T-helper 2 cell treated with Interferon-gamma antibody and Interleukin-4, amounts not matched to agents 5 μg/mL and 100 μg/mL, for 36 hours (primary cell): ENCODE data around the gene LPCAT3.
"Not testable (repeated sequence)": the region's sequence is repeated elsewhere in the genome, so short reads cannot be mapped to it uniquely, and the experiment has no call there.

Experiments used
- DNase-seq: peaks from one replicate; pipeline ENCODE4 v3.0.0; 2021; ENCODE audit warnings: low spot score
- H3K27ac Mint-ChIP-seq: one replicate; pipeline ENCODE4 v1.8.0; 2021; ENCODE audit warnings: mild to moderate bottlenecking, mixed read lengths
- H3K27me3 Mint-ChIP-seq: one replicate; pipeline ENCODE4 v1.8.0; 2021; ENCODE audit warnings: low read depth, mixed read lengths
- H3K36me3 Mint-ChIP-seq: one replicate; pipeline ENCODE4 v1.8.0; 2021; ENCODE audit warnings: low read depth, mixed read lengths
- H3K4me1 Mint-ChIP-seq: one replicate; pipeline ENCODE4 v1.8.0; 2021; ENCODE audit warnings: low read depth, mixed read lengths
- H3K4me3 Mint-ChIP-seq: one replicate; pipeline ENCODE4 v1.8.0; 2022; ENCODE audit warnings: mild to moderate bottlenecking, moderate library complexity, mixed read lengths
- H3K9me3 Mint-ChIP-seq: one replicate; pipeline ENCODE4 v1.8.0; 2021; ENCODE audit warnings: mixed read lengths

The LPCAT3 gene

GRCh38 chr12:7019043-7019569 lies 830 bp upstream of the LPCAT3 start:
- Mint-ChIP-seq H3K36me3 (peaks cover 1% of the 10 kb centered on the region), H3K27me3 (no peaks in the 10 kb centered on the region), H3K4me3 (peak overlapping the region; percentile 99), H3K9me3 (no peaks in the 10 kb centered on the region), H3K4me1 (peaks cover 22% of the 10 kb centered on the region), H3K27ac (peak overlapping the region; percentile 96)
- no peak for DNase-seq

GRCh38 chr12:7017870-7018349 lies 366 bp downstream of the LPCAT3 start:
- peak; percentile 37 for DNase-seq
- peak overlapping the region; percentile 96 for H3K27ac Mint-ChIP-seq
- H3K36me3 Mint-ChIP-seq: peaks cover 3% of the 10 kb centered on the region
- H3K9me3 Mint-ChIP-seq: no peaks in the 10 kb centered on the region
- H3K27me3 Mint-ChIP-seq: no peaks in the 10 kb centered on the region
- H3K4me1 Mint-ChIP-seq: peaks cover 22% of the 10 kb centered on the region
- H3K4me3 Mint-ChIP-seq: peak overlapping the region; percentile 99

- no peak for DNase-seq
- no peaks in the 10 kb centered on the region for H3K27me3 Mint-ChIP-seq
- H3K9me3 Mint-ChIP-seq: no peaks in the 10 kb centered on the region
- H3K4me3 Mint-ChIP-seq: peak overlapping the region; percentile 99
- peaks cover 3% of the 10 kb centered on the region for H3K36me3 Mint-ChIP-seq
- peaks cover 22% of the 10 kb centered on the region for H3K4me1 Mint-ChIP-seq
- peak overlapping the region; percentile 96 for H3K27ac Mint-ChIP-seq
These were observed 1.2 kb downstream of the LPCAT3 start for GRCh38 chr12:7016958-7017571.

GRCh38 chr12:7015555-7016370 lies 2.5 kb downstream of the LPCAT3 start:
- DNase-seq: no peak
- Mint-ChIP-seq H3K4me3 (no peak overlapping the region), H3K27me3 (no peaks in the 10 kb centered on the region), H3K4me1 (peaks cover 22% of the 10 kb centered on the region), H3K27ac (no peak overlapping the region), H3K36me3 (peaks cover 3% of the 10 kb centered on the region), H3K9me3 (no peaks in the 10 kb centered on the region)

GRCh38 chr12:7013101-7013500 lies 5.2 kb downstream of the LPCAT3 start:
- no peak overlapping the region for H3K4me3 Mint-ChIP-seq

GRCh38 chr12:7012024-7012607 lies 6.2 kb downstream of the LPCAT3 start:
- Mint-ChIP-seq H3K4me1 (peaks cover 16% of the 10 kb centered on the region), H3K27ac (no peak overlapping the region), H3K9me3 (no peaks in the 10 kb centered on the region), H3K27me3 (no peaks in the 10 kb centered on the region), H3K4me3 (no peak overlapping the region), H3K36me3 (peaks cover 12% of the 10 kb centered on the region)
- no peak for DNase-seq

More at GRCh38 chr12:7013101-7013500, 5.2 kb downstream of the LPCAT3 start:
- DNase-seq: no peak
- H3K4me1 Mint-ChIP-seq: peaks cover 19% of the 10 kb centered on the region
- H3K9me3 Mint-ChIP-seq: no peaks in the 10 kb centered on the region
- H3K27ac Mint-ChIP-seq: no peak overlapping the region
- peaks cover 10% of the 10 kb centered on the region for H3K36me3 Mint-ChIP-seq
- no peaks in the 10 kb centered on the region for H3K27me3 Mint-ChIP-seq

- H3K36me3 Mint-ChIP-seq: peaks cover 15% of the 10 kb centered on the region
- not testable (repeated sequence) for H3K27ac Mint-ChIP-seq, H3K27me3 Mint-ChIP-seq, H3K4me3 Mint-ChIP-seq, H3K4me1 Mint-ChIP-seq, DNase-seq, H3K9me3 Mint-ChIP-seq
These were observed 6.9 kb downstream of the LPCAT3 start for GRCh38 chr12:7011398-7011797.

GRCh38 chr12:7009512-7009911 lies 8.8 kb downstream of the LPCAT3 start:
- H3K9me3 Mint-ChIP-seq: no peaks in the 10 kb centered on the region
- H3K36me3 Mint-ChIP-seq: peaks cover 19% of the 10 kb centered on the region
- no peak overlapping the region for H3K4me3 Mint-ChIP-seq
- peaks cover 10% of the 10 kb centered on the region for H3K4me1 Mint-ChIP-seq
- DNase-seq: no peak
- no peak overlapping the region for H3K27ac Mint-ChIP-seq
- H3K27me3 Mint-ChIP-seq: no peaks in the 10 kb centered on the region

GRCh38 chr12:7008864-7009263 lies 9.4 kb downstream of the LPCAT3 start:
- H3K4me3 Mint-ChIP-seq: no peak overlapping the region
- peaks cover 21% of the 10 kb centered on the region for H3K36me3 Mint-ChIP-seq
- H3K4me1 Mint-ChIP-seq: peaks cover 10% of the 10 kb centered on the region
- H3K9me3 Mint-ChIP-seq: no peaks in the 10 kb centered on the region
- H3K27ac Mint-ChIP-seq: no peak overlapping the region
- DNase-seq: no peak
- H3K27me3 Mint-ChIP-seq: no peaks in the 10 kb centered on the region

- no peak overlapping the region for H3K4me3 Mint-ChIP-seq
- DNase-seq: no peak
- H3K36me3 Mint-ChIP-seq: peaks cover 25% of the 10 kb centered on the region
- no peaks in the 10 kb centered on the region for H3K27me3 Mint-ChIP-seq
- no peak overlapping the region for H3K27ac Mint-ChIP-seq
- no peaks in the 10 kb centered on the region for H3K9me3 Mint-ChIP-seq
- H3K4me1 Mint-ChIP-seq: peaks cover 10% of the 10 kb centered on the region
These were observed 11.6 kb downstream of the LPCAT3 start for GRCh38 chr12:7006639-7007038.

GRCh38 chr12:7005311-7005710 lies 13.0 kb downstream of the LPCAT3 start:
- Mint-ChIP-seq H3K9me3 (no peaks in the 10 kb centered on the region), H3K36me3 (peaks cover 28% of the 10 kb centered on the region), H3K27ac (no peak overlapping the region), H3K4me1 (peaks cover 10% of the 10 kb centered on the region), H3K4me3 (no peak overlapping the region), H3K27me3 (no peaks in the 10 kb centered on the region)
- DNase-seq: no peak

- Mint-ChIP-seq H3K27ac (no peak overlapping the region), H3K27me3 (no peaks in the 10 kb centered on the region), H3K4me3 (no peak overlapping the region), H3K36me3 (peaks cover 25% of the 10 kb centered on the region), H3K9me3 (no peaks in the 10 kb centered on the region), H3K4me1 (peaks cover 10% of the 10 kb centered on the region)
- no peak for DNase-seq
These were observed 13.4 kb downstream of the LPCAT3 start for GRCh38 chr12:7004840-7005239.

GRCh38 chr12:7004287-7004803 lies 13.9 kb downstream of the LPCAT3 start:
- DNase-seq: no peak
- Mint-ChIP-seq H3K9me3 (no peaks in the 10 kb centered on the region), H3K27ac (no peak overlapping the region), H3K4me1 (peaks cover 10% of the 10 kb centered on the region), H3K27me3 (no peaks in the 10 kb centered on the region), H3K4me3 (no peak overlapping the region), H3K36me3 (peaks cover 25% of the 10 kb centered on the region)
